GM21786 (cell line): ENCODE measurements around the gene DCDC2C.

Experiments
- ATAC-seq: cut with Tn5 transposase; IDR thresholded peaks from one replicate; pipeline ENCODE4 v1.9.1; 2021; ENCODE audit not compliant: unreplicated experiment

Gene DCDC2C

DNA sequence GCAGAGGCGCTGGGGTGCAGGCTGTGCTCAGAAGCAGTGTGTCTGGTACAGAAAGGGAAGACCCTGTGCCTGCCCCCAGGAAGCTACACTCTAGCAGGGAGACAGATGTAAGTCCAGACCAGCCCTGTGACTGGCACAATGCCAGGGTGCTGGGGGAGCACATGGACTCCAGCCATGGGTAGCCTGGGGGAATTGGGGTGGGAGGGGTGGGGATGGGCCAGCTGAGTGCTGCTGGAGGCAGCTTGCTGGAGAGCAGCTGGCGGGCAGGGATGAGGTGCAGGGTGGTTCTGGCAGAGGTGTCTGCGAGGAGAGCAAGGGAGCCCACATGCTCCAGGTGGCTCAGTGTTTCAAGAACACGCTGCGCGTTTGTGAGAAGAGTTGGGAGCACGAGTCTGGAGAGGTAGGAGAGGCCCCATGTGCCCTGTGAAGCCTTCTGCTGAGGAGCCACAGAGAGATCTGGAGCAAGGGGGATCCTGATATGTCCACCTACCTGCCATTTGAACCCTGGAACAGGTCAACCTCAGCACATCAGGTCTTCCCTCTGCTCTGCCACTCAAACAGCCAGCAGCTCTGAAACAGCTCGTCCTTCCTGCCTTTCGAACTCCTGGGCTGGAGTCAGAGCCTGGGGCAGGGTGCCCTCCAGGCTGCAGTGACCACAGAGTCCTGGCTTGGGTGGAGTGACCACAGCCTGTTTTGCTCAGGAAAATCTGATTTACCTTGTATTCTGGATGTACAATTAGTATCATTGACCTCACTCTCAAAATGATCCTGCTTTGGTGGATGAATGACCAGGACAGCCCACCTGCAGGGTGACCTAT, 30.3 kb upstream of the DCDC2C start:
- no peak for ATAC-seq

GRCh38 chr2:3674066-3674845, 29.1 kb upstream of the DCDC2C start:
- no peak for ATAC-seq

GRCh38 chr2:3675687-3676086, 27.7 kb upstream of the DCDC2C start:
- ATAC-seq = no peak

GRCh38 chr2:3677436-3677835, 25.9 kb upstream of the DCDC2C start:
- no peak for ATAC-seq

DNA sequence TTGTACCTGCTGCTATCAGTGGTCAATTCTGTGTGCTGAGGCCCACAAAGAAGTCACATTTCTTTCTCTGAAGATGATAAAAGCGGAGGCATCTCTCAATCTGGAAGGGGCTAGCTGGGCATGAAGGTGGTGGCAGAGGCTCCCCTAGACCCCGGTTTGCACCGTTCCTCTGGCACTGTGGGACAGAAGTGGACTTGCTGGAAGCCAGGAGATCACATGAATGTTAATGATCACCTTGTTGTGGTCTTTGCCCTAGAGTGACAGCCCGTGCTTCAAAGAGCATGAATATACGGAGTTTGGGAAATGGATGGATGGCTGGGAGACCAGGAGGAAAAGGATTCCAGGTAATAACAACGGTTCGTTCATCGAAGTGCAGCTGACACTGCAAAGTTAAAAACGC, 25.2 kb upstream of the DCDC2C start:
- no peak for ATAC-seq

- no peak for ATAC-seq
These were observed 24.2 kb upstream of the DCDC2C start for GRCh38 chr2:3679180-3679579.

DNA sequence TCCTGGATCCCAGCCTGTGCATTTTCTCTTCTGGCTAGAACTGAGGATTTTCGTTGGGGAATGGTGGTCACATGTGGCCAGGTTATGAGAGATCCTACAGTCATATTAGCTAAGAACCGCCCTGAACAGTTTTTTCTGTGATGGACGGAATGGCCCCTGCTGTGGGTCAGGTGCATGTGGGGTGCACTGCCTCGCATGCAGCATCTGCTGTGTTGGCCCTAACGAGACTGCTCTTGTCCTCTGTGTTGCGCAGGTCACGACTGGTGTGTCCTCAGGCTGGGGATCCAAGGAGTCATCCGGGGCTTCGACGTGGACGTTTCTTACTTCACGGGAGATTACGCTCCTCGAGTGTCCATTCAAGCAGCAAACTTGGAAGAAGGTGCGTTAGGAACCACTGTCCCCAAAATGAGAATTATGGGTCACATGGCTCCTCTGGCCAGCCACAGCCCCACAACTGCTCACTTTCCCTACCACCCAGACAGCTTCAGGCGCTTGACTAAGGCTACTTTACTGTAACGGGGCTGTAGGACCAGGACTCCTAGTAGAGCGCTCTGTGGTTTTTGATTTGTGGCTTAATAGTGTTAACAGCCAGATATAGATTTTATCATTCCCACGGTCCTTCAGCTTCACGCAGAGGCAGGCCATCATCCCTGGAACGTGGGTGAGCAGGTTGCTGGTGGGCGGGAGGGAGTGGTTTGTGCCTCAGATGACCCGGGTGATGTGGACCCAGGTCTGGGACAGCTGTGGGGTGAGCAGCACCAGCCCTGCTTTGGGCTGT, 23.6 kb upstream of the DCDC2C start:
- no peak for ATAC-seq

GRCh38 chr2:3680548-3681345, 22.6 kb upstream of the DCDC2C start:
- ATAC-seq = no peak

GRCh38 chr2:3681625-3682024, 21.8 kb upstream of the DCDC2C start:
- no peak for ATAC-seq

- ATAC-seq = no peak
These were observed 20.6 kb upstream of the DCDC2C start for GRCh38 chr2:3682811-3683210.

GRCh38 chr2:3683748-3684454, 19.5 kb upstream of the DCDC2C start:
- no peak for ATAC-seq

- ATAC-seq = no peak
These were observed 13.2 kb upstream of the DCDC2C start for GRCh38 chr2:3689998-3690748.

- no peak for ATAC-seq
These were observed 11.0 kb upstream of the DCDC2C start for GRCh38 chr2:3692375-3692774.

DNA sequence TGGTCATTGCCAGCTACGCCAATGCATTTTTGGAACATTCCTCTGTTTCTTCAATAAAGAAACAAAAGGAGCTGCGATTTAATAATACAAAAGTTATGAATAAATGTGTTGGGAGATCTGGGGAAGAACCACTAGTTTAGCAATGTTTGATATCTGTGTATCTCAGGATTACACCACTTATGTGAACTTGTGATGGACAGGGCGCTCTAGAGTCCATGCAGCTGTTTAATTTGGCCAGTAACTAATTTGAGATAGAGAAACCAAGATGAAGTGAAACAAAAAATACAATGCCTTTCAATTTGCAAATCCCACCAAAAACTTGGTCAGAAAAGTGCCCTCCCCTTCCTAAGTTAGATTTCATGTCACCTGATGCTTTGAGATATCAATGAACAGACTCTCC, 6.8 kb upstream of the DCDC2C start:
- no peak for ATAC-seq

DNA sequence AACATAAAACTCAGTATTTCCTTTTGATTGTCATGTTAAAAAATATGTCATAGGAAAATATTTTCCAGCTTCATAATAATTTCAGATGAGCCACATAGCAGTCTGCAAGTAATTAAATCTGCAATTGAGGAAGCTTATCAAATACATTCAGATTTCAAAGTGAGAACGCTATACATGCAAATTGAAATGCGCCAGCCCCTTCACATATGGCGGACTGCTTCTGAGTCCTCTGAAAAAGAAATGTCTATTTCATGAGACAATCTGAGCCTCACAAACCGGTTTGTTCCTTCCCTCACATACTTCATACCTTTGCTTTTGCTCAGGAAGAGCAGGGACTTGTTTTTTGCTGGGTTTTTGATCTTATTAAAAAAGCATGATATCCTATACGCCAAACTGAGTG, 2.3 kb upstream of the DCDC2C start:
- ATAC-seq = no peak

- no peak for ATAC-seq
These were observed 481 bp downstream of the DCDC2C start for GRCh38 chr2:3703757-3704355.

DNA sequence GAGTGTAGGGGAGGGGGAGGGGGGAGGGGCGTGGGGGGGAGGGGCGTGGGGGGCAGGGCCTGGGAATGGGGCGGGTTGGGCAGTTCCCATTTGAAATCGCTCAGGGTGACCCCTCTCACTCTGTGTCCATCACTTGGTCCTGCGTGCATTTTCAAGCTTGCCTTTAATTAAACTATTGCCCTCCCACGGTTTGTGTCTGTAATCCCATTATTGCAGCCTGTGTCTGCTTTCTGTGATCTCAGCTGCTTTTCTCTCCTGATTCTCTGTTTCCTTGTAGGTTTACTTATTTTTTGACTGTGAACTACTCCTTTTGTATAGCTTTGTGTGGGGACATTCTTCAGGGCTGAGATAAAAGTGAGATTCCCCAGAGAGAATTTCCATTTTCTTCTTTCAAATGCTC, 1.3 kb downstream of the DCDC2C start:
- no peak for ATAC-seq

DNA sequence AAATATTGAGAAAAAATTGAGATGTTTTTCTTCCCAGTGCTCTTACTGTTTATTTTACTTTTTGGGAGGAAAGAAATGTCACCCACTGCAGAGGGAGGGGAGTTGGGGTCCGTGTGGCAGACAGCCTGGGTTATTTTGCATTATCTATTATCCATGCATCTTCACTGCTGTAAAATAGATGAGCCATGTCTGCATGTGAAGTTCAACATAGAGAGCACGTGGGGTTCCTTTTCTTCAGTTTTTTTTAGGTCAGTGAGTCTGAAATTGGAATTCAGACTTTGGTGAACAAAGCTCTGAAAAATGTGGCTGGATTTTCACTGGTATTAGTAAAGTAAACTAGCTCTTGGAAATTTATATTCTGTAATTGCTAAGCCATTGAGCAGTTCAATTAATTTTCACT, 2.4 kb downstream of the DCDC2C start:
- ATAC-seq = no peak

- no peak for ATAC-seq
These were observed 3.5 kb downstream of the DCDC2C start for GRCh38 chr2:3706892-3707291.
